HG02623 (cell line): ENCODE data around the gene SAMD8.
"Not testable (repeated sequence)": the region's sequence is repeated elsewhere in the genome, so short reads cannot be mapped to it uniquely, and the experiment has no call there.

ENCODE experiments used
- ATAC-seq: cut with Tn5 transposase; IDR thresholded peaks from one replicate; pipeline ENCODE4 v1.9.1; 2021; ENCODE audit warnings: moderate library complexity; ENCODE audit not compliant: unreplicated experiment

The SAMD8 gene

DNA sequence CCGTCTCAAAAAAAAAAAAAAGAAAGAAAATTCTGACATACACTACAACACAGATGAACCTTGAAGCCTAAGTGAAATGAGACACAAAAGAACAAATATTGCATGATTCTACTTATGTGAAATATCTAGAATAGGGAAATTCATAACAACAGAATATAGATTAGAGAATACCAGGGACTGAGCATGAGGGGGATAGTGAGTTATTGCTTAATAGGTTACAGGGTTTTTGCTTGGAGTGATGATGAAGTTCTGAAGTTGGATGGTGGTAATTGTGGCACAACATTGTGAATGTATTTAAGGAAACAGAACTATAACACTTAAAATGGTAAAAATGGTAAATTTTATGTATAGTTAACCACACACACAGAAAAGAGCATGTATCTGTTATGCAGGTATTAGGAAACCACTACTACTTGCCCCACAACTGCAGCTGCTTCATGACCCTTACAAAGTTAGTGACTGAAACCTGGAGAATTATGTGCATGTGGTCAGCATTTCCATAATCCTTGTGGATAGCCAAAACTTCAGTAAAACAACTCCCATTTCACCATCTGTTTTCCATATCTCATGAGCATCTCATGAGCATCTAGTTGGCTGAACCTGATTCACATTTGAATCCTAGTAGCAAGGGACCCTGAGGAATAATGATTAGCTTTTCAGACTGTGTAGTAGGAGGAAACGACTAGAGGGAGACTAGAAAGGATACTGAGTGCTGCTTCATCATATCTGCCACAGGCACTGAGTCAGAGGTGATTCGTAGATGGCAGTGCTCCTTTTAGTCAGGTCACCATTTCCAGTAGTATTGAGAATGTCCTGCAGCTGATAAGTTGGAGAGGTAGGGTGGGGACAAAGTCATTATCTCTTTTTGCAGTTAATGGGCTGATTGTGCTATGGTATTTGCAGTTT is 26.3 kb downstream of the SAMD8 start:
- ATAC-seq = peak; percentile 45

DNA sequence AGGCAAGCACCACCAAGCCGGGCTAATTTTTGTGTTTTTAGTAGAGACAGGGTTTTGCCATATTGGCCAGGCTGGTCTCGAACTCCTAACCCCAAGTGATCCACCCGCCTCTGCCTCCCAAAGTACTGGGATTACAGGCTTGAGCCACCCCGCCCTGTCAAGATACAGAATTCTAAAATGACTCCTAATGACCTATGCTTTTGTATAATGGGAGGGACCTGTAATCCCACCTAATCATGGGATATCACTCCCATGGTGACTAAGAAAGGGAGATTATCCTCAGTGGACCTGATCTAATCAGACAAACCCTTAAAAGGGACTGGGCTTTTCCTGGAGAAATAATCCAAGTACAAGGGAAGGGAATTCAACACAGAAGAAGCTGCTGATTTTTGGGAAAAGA is 28.8 kb downstream of the SAMD8 start:
- ATAC-seq = no peak

DNA sequence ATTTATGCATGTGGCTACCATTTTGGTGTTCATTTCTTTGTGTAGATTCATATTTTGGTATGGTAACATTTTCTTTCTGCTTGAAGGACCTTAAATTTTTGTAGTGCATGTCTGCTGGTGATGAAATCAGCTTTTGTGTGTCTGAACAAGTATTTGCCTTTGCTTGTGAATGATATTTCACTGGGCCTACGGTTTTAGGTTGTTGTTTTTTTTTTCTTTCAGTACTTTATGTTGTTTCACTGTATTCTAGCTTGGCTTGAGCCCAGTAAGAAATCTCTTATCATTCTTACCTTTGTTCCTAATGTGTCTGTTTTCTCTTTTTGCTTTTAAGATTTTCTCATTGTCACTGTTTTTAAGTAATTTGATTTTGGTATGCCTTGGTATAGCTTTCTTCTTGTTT is 31.9 kb downstream of the SAMD8 start:
- ATAC-seq = no peak

DNA sequence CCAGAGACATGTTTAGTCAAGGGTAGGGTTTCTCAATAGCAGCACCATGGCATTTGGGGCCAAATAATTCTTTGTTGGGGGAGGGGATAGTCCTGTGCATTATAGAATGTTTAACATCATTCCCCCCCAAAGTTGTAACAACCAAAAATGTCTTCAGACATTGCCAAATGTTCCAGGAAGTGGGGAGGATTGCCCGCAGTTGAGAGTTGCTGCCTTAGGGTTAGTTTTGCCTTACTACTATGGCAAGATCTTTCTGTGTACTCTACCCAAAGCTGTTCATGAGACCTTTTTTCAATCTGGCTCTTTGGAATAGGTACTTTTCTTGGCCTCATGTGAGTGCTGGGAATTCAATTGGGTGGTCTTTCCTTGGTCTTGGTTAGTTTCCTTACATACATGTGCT is 34.1 kb downstream of the SAMD8 start:
- ATAC-seq = no peak

DNA sequence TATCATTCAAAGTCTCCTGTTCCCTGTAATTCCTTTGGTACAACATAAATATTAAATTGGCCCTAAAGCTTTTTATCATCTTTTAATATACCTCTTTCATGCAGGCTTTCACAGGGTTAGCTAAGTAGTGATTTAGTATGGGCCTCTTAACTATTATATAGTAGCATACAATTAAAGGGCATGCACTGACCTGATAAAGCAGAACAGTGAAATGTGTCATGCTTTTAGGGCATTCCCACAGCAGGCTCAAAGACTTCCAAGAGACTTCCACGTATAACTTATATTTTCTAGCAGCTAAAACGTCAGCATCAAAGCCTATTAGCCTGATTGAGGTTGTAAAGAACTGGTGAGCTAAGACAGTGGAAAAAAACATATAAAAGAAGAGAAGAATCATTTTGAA is 35.3 kb downstream of the SAMD8 start:
- ATAC-seq = no peak

DNA sequence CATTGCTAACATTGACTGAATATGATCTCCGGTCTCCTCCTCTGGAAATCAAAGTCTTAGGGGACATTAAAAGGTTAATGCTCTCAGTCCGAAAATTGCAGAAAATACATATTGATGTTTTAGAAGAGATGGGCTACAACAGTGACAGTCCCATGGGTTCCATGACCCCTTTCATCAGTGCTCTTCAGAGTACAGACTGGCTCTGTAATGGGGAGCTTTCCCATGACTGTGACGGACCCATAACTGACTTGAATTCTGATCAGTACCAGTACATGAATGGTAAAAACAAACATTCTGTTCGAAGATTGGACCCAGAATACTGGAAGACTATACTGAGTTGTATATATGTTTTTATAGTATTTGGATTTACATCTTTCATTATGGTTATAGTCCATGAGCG is 39.2 kb downstream of the SAMD8 start:
- ATAC-seq = no peak

DNA sequence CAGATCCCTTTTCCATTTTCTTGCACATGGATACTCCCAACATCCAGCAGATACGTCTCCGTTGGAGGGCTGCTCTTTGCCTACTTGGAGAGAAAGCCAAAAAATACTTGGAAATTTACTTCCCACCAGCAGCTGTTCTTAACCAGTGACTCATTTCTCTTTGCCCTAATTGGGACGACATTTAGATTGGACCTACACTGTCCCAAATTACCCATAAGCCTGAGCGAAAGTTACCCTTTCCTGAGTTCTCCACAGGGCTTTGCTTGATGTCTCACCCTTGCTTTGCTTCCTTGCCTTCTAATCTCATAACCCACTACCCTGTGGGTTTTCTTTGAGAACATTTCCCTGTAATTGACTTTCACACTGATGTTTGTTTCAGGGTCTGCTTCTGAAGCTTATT is 48.1 kb downstream of the SAMD8 start:
- no peak for ATAC-seq

DNA sequence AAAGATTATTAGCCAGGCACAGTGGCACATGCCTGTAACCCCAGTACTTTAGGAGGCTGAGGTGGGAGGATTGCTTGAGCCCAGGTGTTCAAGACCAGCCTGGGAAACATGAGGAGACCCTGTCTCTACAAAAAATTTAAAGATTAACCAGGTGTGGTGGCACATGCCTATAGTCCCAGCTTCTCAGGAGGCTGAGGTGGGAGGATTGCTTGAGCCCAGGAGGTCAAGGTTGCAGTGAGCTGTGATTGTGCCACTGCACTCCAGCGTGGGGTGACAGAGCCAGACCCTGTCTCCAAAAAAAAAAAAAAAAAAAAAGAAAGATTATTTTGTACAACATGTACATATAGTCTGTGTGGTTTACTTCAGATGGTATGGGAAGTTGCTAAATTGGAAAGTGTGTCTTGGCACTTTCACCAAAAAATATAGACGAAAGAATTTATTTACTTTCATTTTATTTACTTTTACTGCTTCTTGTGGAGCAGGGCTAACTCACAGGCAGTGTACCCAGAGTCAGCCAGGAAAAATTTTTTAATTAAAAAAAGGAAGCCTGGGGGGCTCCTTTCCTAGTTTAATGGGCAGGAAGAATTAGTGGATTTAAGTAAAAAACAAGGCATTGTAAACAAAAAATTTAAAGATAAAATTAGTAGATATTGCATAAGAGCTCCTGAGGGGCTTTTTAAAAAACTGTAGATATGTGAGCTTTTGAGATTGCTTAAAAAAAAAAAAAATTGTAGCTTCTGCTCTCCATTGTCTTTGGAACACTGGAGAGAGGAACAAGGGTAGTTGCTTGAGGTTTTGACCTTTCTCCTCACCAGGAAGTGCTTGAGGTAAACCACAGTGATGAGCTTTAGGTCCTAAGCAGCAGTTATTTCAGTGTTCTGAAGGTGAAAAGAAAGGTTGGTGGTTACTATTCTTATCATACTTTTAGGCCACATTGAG is 54.5 kb downstream of the SAMD8 start:
- peak; percentile 87 for ATAC-seq

DNA sequence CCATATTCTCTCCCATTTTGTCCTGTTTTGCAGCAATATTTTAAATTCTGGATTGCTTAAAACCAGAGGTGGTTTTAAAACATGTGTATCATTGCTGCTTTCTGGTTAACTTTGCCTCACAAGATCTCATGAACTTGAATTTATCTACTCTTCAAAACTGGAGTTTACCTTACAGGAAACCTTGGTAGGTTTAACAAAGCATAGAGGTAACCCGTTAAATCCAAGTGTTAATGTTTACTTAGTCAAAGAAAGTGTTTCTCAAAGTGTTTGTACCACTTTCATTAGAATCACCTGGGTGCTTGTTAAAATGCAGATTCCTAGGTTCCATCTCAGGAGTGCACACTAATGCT is 55.1 kb downstream of the SAMD8 start:
- peak; percentile 25 for ATAC-seq

DNA sequence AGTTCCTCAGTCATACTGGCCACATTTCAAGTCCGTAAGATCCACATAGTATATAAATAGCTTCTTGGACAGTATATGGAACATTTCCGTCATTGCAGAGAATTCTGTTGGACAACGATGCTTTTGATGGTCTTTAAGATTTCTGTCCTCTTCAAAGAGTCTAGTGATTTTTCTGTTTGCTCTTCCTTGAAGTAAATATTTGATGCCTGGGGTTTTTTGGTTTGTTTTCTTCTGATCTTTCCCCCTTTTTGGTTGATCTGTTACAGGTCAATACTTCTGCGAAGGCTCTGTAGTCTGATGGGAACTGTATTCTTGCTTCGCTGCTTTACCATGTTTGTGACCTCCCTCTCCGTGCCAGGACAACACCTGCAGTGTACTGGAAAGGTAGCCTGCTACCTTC is 56.8 kb downstream of the SAMD8 start:
- ATAC-seq = no peak

DNA sequence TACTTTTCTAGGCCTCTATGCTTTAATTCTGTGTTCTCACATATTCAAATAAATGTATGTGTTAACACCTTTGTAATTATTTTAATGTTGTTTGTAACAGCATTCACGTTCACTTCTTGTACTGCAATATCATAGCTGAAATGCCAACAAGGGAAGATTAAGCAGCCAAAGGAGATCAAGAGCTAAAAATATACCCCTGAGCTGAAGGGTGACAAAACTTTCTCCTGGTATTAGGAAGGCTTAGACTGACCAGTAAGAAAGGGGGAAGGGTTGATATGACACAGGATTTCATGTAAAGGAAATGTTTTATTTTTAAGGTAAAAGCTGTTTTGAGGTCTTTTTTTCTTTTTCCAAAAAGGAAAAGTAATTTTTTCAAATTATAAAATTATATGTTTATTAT is 58.8 kb downstream of the SAMD8 start:
- ATAC-seq = no peak

DNA sequence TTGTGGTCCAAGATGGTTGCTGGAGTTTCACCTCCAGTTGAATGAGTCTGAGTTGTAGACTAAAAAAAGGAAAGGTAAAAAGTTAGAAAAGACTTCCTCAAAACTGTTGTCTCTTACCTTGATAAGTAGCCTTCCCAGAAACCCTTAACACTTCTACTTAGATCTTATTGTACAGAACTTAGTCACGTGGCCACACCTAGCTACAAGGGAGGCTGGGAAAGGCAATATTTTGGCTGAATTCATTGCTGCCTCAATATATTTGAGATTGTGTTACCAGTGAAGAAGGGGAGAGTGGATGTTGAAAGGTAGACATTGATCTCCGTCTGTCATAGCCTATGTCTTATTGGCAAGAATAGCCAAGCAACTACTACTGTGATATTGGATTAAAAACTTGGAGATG is 63.6 kb downstream of the SAMD8 start:
- ATAC-seq = no peak

DNA sequence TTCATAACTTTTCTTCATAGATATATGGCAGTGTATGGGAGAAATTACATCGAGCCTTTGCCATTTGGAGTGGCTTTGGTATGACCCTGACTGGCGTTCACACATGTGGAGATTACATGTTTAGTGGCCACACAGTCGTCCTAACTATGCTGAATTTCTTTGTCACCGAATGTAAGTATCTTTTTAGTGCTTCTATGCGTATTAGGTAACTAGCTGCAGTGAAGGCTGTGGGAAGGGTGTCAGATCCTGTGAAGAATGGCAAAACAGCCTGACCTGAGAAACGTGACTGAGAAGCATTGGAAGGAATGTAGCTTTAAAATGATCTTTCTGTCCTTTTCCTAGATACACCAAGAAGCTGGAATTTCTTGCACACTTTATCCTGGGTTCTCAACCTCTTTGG is 64.6 kb downstream of the SAMD8 start:
- no peak for ATAC-seq

DNA sequence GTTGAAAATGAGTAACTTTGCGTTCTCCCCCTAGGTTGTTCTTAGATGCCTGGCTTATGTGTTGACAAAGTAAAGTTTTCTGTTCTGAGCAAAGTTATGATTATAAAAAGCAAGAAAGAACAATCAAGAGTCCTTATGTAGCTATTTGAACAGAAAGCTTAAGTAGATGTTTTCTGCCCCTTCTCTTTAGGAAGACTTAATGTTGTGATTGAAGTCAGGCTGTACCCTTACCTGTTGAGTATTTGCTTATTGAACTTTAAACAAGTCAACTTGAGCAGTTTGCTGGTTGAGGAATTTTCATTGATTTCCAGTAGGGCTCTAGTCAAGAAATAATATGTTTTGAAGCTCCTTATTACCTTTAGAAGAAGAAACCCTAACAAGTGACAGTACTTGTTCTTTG is 65.3 kb downstream of the SAMD8 start:
- ATAC-seq = no peak

DNA sequence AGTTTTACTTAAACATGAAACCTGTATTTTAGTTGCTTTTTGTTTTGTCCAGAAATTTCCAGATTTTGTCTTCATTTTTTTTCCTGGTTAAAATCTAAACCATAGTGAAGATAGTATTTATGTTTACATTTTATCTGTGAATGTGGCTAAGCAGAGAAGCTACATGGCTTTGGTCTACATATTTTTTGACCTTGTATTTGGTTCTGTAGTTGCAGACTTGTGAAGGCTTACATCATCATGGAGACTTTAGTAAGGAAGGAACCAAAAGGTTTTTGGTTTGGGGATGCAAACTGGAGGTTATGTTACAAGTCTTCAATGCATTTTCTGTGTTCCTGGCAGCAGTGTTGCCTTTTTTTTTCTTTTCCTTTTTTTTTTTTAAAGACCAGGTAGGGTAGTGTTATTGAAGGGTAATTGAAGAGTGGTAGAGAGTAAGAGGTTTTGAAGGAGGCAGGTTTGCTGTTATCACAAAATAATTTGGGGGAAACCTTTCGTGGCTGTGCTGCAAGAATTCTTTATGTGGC is 68.3 kb downstream of the SAMD8 start:
- ATAC-seq = no peak

DNA sequence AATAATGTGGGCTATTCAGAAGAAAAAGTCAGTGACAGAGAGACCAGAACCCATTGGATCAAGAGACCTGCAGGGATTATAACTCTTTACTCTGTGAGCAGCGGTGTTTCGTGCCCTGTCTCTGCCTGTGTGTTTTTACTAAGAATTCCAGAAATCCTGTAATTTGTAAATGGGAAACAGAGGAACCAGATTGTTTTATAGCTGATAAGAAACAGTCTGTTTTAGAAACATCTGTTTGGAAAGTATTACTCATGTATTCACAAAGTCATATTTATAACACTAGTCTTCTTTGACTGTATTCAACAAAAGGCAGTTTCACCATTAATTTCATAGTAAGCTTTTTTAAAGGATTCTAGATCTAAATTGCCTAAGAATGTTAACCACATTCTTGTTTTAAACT is 69.1 kb downstream of the SAMD8 start:
- no peak for ATAC-seq

DNA sequence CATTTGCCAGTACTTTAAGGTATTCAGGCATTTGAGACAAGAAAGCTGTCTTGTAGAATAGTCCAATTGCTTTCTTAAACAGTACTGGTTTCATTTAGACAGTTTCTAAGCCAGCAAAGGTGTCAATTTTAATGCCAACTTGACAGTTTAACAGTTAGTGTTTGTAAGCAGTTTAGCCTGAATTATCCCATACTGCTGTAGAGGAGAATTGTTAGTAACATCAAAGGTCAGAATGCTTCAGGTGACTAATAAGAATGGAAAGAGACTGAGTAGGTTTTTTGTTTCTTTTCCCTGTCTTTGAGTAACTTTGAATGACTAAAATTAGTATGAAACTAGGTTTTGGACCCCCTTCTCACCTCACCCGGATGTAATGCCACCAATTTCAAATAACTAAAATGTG is 69.6 kb downstream of the SAMD8 start:
- ATAC-seq = no peak

DNA sequence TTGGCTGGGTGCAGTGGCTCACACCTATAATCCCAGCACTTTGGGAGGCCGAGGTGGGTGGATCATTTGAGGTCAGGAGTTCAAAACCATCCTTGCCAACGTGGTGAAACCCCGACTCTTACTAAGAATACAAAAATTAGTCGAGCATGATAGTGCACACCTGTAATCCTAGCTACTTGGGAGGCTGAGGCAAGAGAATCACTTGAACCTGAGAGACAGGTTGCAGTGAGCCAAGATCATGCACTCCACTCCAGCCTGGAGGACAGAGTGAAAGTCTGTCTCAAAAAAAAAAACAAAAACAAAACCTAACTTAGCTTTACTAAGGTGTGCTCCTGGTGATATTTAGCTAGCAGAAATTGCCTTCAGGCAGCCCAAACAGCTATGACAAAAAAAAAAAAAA is 74.9 kb downstream of the SAMD8 start:
- no peak for ATAC-seq

DNA sequence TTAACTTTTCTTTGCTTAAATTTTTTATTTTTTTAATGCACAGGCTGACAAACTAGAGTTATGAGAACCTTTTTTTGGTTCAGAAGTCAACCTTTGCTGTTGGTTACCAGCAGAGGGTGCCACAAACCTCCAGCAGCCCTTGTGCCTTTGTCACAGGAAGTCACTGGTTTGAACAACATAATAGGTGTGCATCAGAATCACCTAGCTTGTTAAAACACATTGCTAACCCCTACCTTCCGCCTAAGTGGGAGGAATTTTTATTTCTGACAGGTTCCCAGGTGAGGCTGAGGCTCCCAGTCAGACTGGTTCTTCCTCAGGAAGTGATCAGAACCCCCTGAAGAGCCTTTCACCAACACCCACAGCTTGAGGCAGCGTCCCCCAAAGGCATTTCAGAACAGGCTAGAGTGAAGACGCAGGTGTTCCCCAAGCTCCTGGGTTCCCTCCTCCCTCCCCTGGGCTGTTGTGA is 76.5 kb downstream of the SAMD8 start:
- ATAC-seq = no peak

DNA sequence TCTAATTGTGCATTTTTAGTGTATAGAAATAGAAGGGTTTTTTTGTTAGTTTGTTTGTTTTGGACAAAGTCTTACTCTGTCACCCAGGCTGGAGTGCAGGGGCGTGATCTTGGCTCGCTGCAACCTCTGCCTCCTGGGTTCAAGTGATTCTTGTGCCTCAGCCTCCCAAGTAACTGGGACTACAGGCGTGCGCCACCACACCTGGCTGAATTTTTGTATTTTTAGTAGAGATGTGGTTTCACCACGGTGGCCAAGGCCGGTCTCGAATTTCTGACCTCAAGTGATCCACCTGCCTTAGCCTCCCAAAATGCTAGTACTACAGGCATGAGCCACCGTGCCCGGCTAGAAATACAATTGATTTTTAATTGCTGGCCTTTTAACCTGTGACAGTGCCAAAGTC is 77.1 kb downstream of the SAMD8 start:
- ATAC-seq = not testable (repeated sequence)

DNA sequence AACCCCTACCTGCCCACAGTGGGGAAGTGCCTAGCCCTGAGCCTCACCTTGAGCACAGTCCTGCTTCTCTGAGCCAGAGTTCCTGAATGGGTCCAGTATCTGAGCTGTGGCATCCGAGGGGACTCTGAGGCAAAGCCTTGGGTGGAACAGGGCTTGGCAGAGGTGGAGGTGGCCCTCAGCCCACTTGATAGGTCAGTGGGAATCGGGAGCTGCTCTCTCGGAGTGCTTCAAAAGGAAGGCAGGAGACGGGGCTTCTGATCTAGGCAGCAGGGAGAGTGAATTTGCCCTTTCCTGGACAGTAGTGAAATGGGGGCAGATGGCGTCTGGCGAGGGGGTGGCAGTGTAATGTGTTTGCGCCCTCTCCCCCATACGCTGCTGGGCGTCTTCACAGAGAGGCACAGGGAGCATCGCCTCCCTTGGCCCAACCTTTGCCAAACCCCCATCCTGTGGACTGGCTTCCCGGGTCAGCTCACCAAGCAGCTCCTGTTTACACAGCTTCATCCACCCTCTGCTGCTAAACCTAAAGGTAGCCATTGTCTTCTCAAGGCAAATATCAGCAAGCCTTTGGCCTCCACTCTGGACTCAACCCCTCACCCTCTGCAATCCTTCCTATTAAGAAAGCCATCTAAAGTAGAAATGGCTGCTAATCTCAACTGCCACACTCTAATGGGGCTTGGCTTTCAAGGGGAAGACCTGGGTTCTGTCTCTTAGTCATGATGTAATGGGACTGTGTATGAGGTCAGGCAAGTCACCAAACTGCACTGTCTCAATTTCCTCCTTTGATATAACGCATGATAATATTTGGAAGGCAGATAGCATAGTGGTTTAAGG is 78.0 kb downstream of the SAMD8 start:
- no peak for ATAC-seq
